H9 (cell line): ENCODE measurements around the gene ATF7. TPM values are rescaled to one million over a fixed set of nuclear protein-coding genes. Genes with fewer than 3 reads are reported as not detected.
A peak's percentile ranks its signal among the peaks of the same experiment; 100 is the strongest.

Experiments used
- DNase-seq: peaks from one replicate; pipeline ENCODE4 v3.0.0-alpha.2; 2017
- H2AFZ ChIP-seq: one replicate; pipeline ENCODE4 v1.6.1; 2013; ENCODE audit warnings: mild to moderate bottlenecking, low read length, control low read depth, moderate library complexity
- H2AK5ac ChIP-seq: 2 replicates; pipeline ENCODE4 v1.6.1; 2013; ENCODE audit warnings: low read length, control low read depth, mixed read lengths; ENCODE audit not compliant: insufficient read length
- H2BK120ac ChIP-seq: one replicate; pipeline ENCODE4 v1.6.1; 2013; ENCODE audit warnings: low read depth, mild to moderate bottlenecking, low read length, control low read depth, inconsistent platforms; ENCODE audit not compliant: poor library complexity, severe bottlenecking
- H2BK12ac ChIP-seq: 2 replicates; pipeline ENCODE4 v1.6.1; 2013; ENCODE audit warnings: low read length, control low read depth, mixed read lengths, low read depth; ENCODE audit not compliant: insufficient read length
- H2BK15ac ChIP-seq: 2 replicates; pipeline ENCODE4 v1.6.1; 2013; ENCODE audit warnings: low read depth, low read length, control low read depth
- H2BK20ac ChIP-seq: one replicate; pipeline ENCODE4 v1.6.1; 2013; ENCODE audit warnings: low read depth, mild to moderate bottlenecking, low read length, control low read depth, inconsistent platforms; ENCODE audit not compliant: poor library complexity, severe bottlenecking
- H2BK5ac ChIP-seq: 2 replicates; pipeline ENCODE4 v1.6.1; 2013; ENCODE audit warnings: low read length, control low read depth, mixed read lengths; ENCODE audit not compliant: insufficient read length
- H3K14ac ChIP-seq: 2 replicates; pipeline ENCODE4 v1.6.1; 2013; ENCODE audit warnings: low read length, control low read depth; ENCODE audit not compliant: insufficient read depth
- H3K18ac ChIP-seq: 2 replicates; pipeline ENCODE4 v1.6.1; 2013; ENCODE audit warnings: low read depth, mild to moderate bottlenecking, mixed read lengths, low read length, control low read depth; ENCODE audit not compliant: insufficient read length
- H3K23ac ChIP-seq: 2 replicates; pipeline ENCODE4 v1.6.1; 2013; ENCODE audit warnings: low read length, control low read depth, mixed read lengths, low read depth; ENCODE audit not compliant: insufficient read length
- H3K23me2 ChIP-seq: 2 replicates; pipeline ENCODE4 v1.6.1; 2013; ENCODE audit warnings: low read depth, mild to moderate bottlenecking, mixed read lengths, low read length, control low read depth; ENCODE audit not compliant: insufficient read length, poor library complexity, severe bottlenecking
- H3K27ac ChIP-seq: 2 replicates; pipeline ENCODE4 v1.5.1; 2013; ENCODE audit warnings: low read length, control low read depth, mixed read lengths, low read depth; ENCODE audit not compliant: insufficient read length
- H3K27me3 ChIP-seq: 2 replicates; pipeline ENCODE4 v1.6.1; 2013; ENCODE audit warnings: low read length, control low read depth, inconsistent platforms; ENCODE audit not compliant: insufficient read depth
- H3K4ac ChIP-seq: 2 replicates; pipeline ENCODE4 v1.6.1; 2013; ENCODE audit warnings: low read depth, mild to moderate bottlenecking, control low read depth, inconsistent platforms, low read length, moderate library complexity
- H3K4me1 ChIP-seq: 2 replicates; pipeline ENCODE4 v1.6.1; 2013; ENCODE audit warnings: low read length, control low read depth, inconsistent platforms; ENCODE audit not compliant: insufficient read depth
- H3K4me2 ChIP-seq: 2 replicates; pipeline ENCODE4 v1.6.1; 2013; ENCODE audit warnings: low read length, control low read depth, mixed read lengths; ENCODE audit not compliant: insufficient read length, insufficient read depth
- H3K56ac ChIP-seq: 2 replicates; pipeline ENCODE4 v1.6.1; 2013; ENCODE audit warnings: low read depth, mild to moderate bottlenecking, mixed read lengths, low read length, control low read depth; ENCODE audit not compliant: insufficient read length
- H3K79me1 ChIP-seq: 2 replicates; pipeline ENCODE4 v1.6.1; 2013; ENCODE audit warnings: low read depth, mild to moderate bottlenecking, moderate library complexity, low read length, control low read depth, inconsistent platforms; ENCODE audit not compliant: insufficient read depth, poor library complexity, severe bottlenecking
- H3K79me2 ChIP-seq: 2 replicates; pipeline ENCODE4 v1.6.1; 2013; ENCODE audit warnings: low read length, control low read depth, inconsistent platforms; ENCODE audit not compliant: insufficient read depth
- H3K9ac ChIP-seq: 2 replicates; pipeline ENCODE4 v1.6.1; 2013; ENCODE audit warnings: low read length, control low read depth, mixed read lengths; ENCODE audit not compliant: insufficient read length; ENCODE audit errors: extremely low read depth
- H3K9me3 ChIP-seq: one replicate; pipeline ENCODE4 v1.6.1; 2013; ENCODE audit warnings: low read depth, low read length, inconsistent platforms; ENCODE audit not compliant: control insufficient read depth
- H3T11ph ChIP-seq: one replicate; pipeline ENCODE4 v1.6.1; 2013; ENCODE audit warnings: mild to moderate bottlenecking, low read length, control low read depth, inconsistent platforms
- H4K20me1 ChIP-seq: one replicate; pipeline ENCODE4 v1.6.1; 2013; ENCODE audit not compliant: control insufficient read depth, insufficient read length, insufficient read depth
- H4K5ac ChIP-seq: 2 replicates; pipeline ENCODE4 v1.6.1; 2013; ENCODE audit warnings: low read depth, mild to moderate bottlenecking, mixed read lengths, low read length, control low read depth; ENCODE audit not compliant: insufficient read length
- H4K8ac ChIP-seq: replicated peaks from 2 replicates; pipeline ENCODE4 v1.6.1; 2013; ENCODE audit warnings: low read length, control low read depth, mixed read lengths, low read depth; ENCODE audit not compliant: insufficient read length
- H4K91ac ChIP-seq: 2 replicates; pipeline ENCODE4 v1.6.1; 2013; ENCODE audit warnings: low read depth, mild to moderate bottlenecking, moderate library complexity, mixed read lengths, low read length, control low read depth; ENCODE audit not compliant: insufficient read length
- H3K27ac Mint-ChIP-seq, 3 experiments: 2 replicates in 2 of 3; 3 replicates in 1 of 3; pipeline ENCODE4 v1.8.0; 2020 to 2021; ENCODE audit warnings: mixed read lengths in 3 of 3, mild to moderate bottlenecking in 1 of 3, moderate library complexity in 1 of 3
- H3K27me3 Mint-ChIP-seq: 2 replicates; pipeline ENCODE4 v1.8.0; 2021; ENCODE audit warnings: low read depth, mild to moderate bottlenecking, moderate library complexity, mixed read lengths
- H3K36me3 Mint-ChIP-seq, 3 experiments: 2 replicates in 2 of 3; 3 replicates in 1 of 3; pipeline ENCODE4 v1.8.0; 2020 to 2021; ENCODE audit warnings: low read depth in 3 of 3, mixed read lengths in 3 of 3; ENCODE audit not compliant: insufficient read depth in 1 of 3
- H3K4me1 Mint-ChIP-seq, 2 experiments: 2 replicates each; pipeline ENCODE4 v1.8.0; 2020; ENCODE audit warnings: mixed read lengths in 2 of 2
- H3K4me3 Mint-ChIP-seq, 2 experiments: 2 replicates in 1 of 2; 3 replicates in 1 of 2; pipeline ENCODE4 v1.8.0; 2020 to 2021; ENCODE audit warnings: mild to moderate bottlenecking in 2 of 2, mixed read lengths in 2 of 2, moderate library complexity in 1 of 2
- H3K9me3 Mint-ChIP-seq, 2 experiments: 2 replicates in 1 of 2; 3 replicates in 1 of 2; pipeline ENCODE4 v1.8.0; 2020; ENCODE audit warnings: mild to moderate bottlenecking in 2 of 2, mixed read lengths in 2 of 2, moderate library complexity in 1 of 2
- CTCF ChIP-seq: fragments of 200-600 bp; sonication (generic); conservative IDR thresholded peaks from 3 replicates; pipeline ENCODE4 v1.8.0; 2021; ENCODE audit warnings: antibody characterized with exemption, mild to moderate bottlenecking
- WGBS: extraction: QIAGEN DNeasy Blood & Tissue Kit; methylation state at CpG from one replicate; pipeline ENCODE4 v1.1.7; 2013; ENCODE audit warnings: missing lambda C conversion rate, low lambda C conversion rate, mixed read lengths; ENCODE audit not compliant: insufficient read length; ENCODE audit errors: extremely low coverage; 5-methylcytosine and 5-hydroxymethylcytosine counted together
- total RNA-seq: library from RNA; stranded (reverse); gene quantifications from 2 replicates; pipeline ENCODE4 v1.2.1, GENCODE V29; 2021

ATF7 gene
- total RNA-seq, 1 experiment from 2014 or later, result 17.7 TPM

GRCh38 chr12:53462935-53463334 lies 163.2 kb downstream of the ATF7 start:
- Histone ChIP-seq H2AK5ac (no peak overlapping the region), H2BK12ac (no peak overlapping the region), H3K79me2 (peaks cover 3% of the 10 kb centered on the region), H2BK15ac (no peak overlapping the region), H3K27ac (no peak overlapping the region), H3K9ac (no peak overlapping the region), H3T11ph (no peak overlapping the region), H3K4me1 (no peaks in the 10 kb centered on the region), H4K20me1 (no peaks in the 10 kb centered on the region), H3K4ac (no peak overlapping the region), H3K79me1 (peaks cover 20% of the 10 kb centered on the region), H3K18ac (no peak overlapping the region), H4K8ac (no peak overlapping the region), H2BK5ac (no peak overlapping the region), H2BK120ac (no peak overlapping the region), H3K56ac (no peak overlapping the region), H2BK20ac (no peak overlapping the region), H3K23ac (no peak overlapping the region), H3K23me2 (no peaks in the 10 kb centered on the region), H3K14ac (no peak overlapping the region), H3K4me2 (no peak overlapping the region), H3K9me3 (no peaks in the 10 kb centered on the region), H2AFZ (no peak overlapping the region), H3K27me3 (no peaks in the 10 kb centered on the region), H4K91ac (no peak overlapping the region), H4K5ac (no peak overlapping the region)
- H3K27me3 Mint-ChIP-seq, result no peaks in the 10 kb centered on the region
- H3K27ac Mint-ChIP-seq, result peak overlapping the region in 1 of 3 experiments; percentile 46; a peak in 1 of 7 replicates
- H3K4me1 Mint-ChIP-seq, result peaks cover 51 to 75% of the 10 kb centered on the region in 2 experiments
- H3K36me3 Mint-ChIP-seq, result peaks cover 88 to 98% (median 98%) of the 10 kb centered on the region in 3 experiments
- no peak for DNase-seq
- no peak overlapping the region for H3K4me3 Mint-ChIP-seq
- no peak for TF ChIP-seq CTCF
- WGBS, result no CpG with 5 or more reads among the region's 3 CpGs
- no peaks in the 10 kb centered on the region for H3K9me3 Mint-ChIP-seq
